Smooth muscle cell (in vitro differentiated cells): Measurements from ENCODE around the gene ADGRF3. TPM values are rescaled to one million over a fixed set of nuclear protein-coding genes. Genes with fewer than 3 reads are reported as not detected.

Experiments
- DNase-seq: peaks from one replicate; lab custom pipeline; 2025; ENCODE audit not compliant: unreplicated experiment; lab: John Stamatoyannopoulos, UW
- H2AFZ ChIP-seq: fragments of 200-600 bp; sonication (generic); 2 replicates; pipeline ENCODE4 v1.6.0; 2016; ENCODE audit warnings: antibody characterized with exemption, low read depth, mild to moderate bottlenecking
- H3F3A ChIP-seq: fragments of 200-600 bp; sonication (generic); 2 replicates; pipeline ENCODE4 v1.6.0; 2017; ENCODE audit warnings: antibody characterized with exemption, low read depth
- H3K27ac ChIP-seq: fragments of 200-600 bp; sonication (generic); 2 replicates; pipeline ENCODE4 v1.5.1; 2016; ENCODE audit warnings: low read depth, mild to moderate bottlenecking
- H3K27me3 ChIP-seq: fragments of 200-600 bp; sonication (generic); 2 replicates; pipeline ENCODE4 v1.6.1; 2016; ENCODE audit warnings: low read depth, mild to moderate bottlenecking
- H3K36me3 ChIP-seq: fragments of 200-600 bp; sonication (generic); 2 replicates; pipeline ENCODE4 v1.5.1; 2016; ENCODE audit warnings: low read depth
- H3K4me1 ChIP-seq: fragments of 200-600 bp; sonication (generic); 2 replicates; pipeline ENCODE4 v1.5.1; 2016; ENCODE audit warnings: low read depth
- H3K4me2 ChIP-seq: fragments of 200-600 bp; sonication (generic); 2 replicates; pipeline ENCODE4 v1.6.0; 2016; ENCODE audit warnings: mild to moderate bottlenecking
- H3K4me3 ChIP-seq: fragments of 200-600 bp; sonication (generic); 2 replicates; pipeline ENCODE4 v1.5.1; 2016; ENCODE audit warnings: mild to moderate bottlenecking
- H3K79me2 ChIP-seq: fragments of 200-600 bp; sonication (generic); 2 replicates; pipeline ENCODE4 v1.6.0; 2016; ENCODE audit warnings: low read depth, mild to moderate bottlenecking
- H3K9ac ChIP-seq: fragments of 200-600 bp; sonication (generic); 2 replicates; pipeline ENCODE4 v1.6.0; 2016; ENCODE audit warnings: low read depth
- H3K9me3 ChIP-seq: fragments of 200-600 bp; sonication (generic); replicated peaks from 2 replicates; pipeline ENCODE4 v1.5.1; 2016; ENCODE audit warnings: low read depth
- H4K20me1 ChIP-seq: fragments of 200-600 bp; sonication (generic); 2 replicates; pipeline ENCODE4 v1.6.0; 2016; ENCODE audit warnings: low read depth
- WGBS: methylation state at CpG from one replicate; pipeline ENCODE4 v1.1.7; 2016; ENCODE audit warnings: low lambda C conversion rate; 5-methylcytosine and 5-hydroxymethylcytosine counted together
- polyA plus RNA-seq: library from polyadenylated mRNA; unstranded; fragments of >200 nt; fragmentation: Nextera tagmentation; extraction: Ambion mirVana; gene quantifications from 2 replicates; pipeline ENCODE4 v1.2.1, GENCODE V29; 2016
- total RNA-seq: library from RNA; depleted of rRNA; stranded (reverse); fragments of >200 nt; gene quantifications from 2 replicates; pipeline ENCODE4 v1.2.3, GENCODE V29; 2014
- TF ChIP-seq, protein P1 (sequence below): fragments of 200-600 bp; sonication (generic); IDR thresholded peaks from 2 replicates; pipeline ENCODE4 v1.5.1; 2017; ENCODE audit warnings: borderline replicate concordance, mild to moderate bottlenecking, antibody characterized with exemption; ENCODE audit not compliant: insufficient read depth, poor library complexity, severe bottlenecking

The ADGRF3 gene
- total and polyA plus RNA-seq, 2 experiments from 2014 or later = 0.06 TPM; not detected in 1

- peak overlapping the region; percentile 57 for H2AFZ ChIP-seq
- TF ChIP-seq, protein P1, sequence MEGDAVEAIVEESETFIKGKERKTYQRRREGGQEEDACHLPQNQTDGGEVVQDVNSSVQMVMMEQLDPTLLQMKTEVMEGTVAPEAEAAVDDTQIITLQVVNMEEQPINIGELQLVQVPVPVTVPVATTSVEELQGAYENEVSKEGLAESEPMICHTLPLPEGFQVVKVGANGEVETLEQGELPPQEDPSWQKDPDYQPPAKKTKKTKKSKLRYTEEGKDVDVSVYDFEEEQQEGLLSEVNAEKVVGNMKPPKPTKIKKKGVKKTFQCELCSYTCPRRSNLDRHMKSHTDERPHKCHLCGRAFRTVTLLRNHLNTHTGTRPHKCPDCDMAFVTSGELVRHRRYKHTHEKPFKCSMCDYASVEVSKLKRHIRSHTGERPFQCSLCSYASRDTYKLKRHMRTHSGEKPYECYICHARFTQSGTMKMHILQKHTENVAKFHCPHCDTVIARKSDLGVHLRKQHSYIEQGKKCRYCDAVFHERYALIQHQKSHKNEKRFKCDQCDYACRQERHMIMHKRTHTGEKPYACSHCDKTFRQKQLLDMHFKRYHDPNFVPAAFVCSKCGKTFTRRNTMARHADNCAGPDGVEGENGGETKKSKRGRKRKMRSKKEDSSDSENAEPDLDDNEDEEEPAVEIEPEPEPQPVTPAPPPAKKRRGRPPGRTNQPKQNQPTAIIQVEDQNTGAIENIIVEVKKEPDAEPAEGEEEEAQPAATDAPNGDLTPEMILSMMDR = no peak
- peaks cover 3% of the 10 kb centered on the region for H3F3A ChIP-seq
- no peaks in the 10 kb centered on the region for H4K20me1 ChIP-seq
- H3K4me2 ChIP-seq = peak overlapping the region; percentile 98
- no peak for DNase-seq
- peak overlapping the region; percentile 67 for H3K4me3 ChIP-seq
- 7% methylated on average over 30 of the region's 30 CpGs for WGBS
- no peaks in the 10 kb centered on the region for H3K36me3 ChIP-seq
- no peaks in the 10 kb centered on the region for H3K79me2 ChIP-seq
- peaks cover 33% of the 10 kb centered on the region for H3K4me1 ChIP-seq
- H3K9ac ChIP-seq = peak overlapping the region; percentile 74
- H3K9me3 ChIP-seq = no peaks in the 10 kb centered on the region
- H3K27me3 ChIP-seq = no peaks in the 10 kb centered on the region
- peak overlapping the region; percentile 30 for H3K27ac ChIP-seq
These were observed 47.8 kb downstream of the ADGRF3 start for GRCh38 chr2:26298638-26299393.

GRCh38 chr2:26298286-26298637 is 48.3 kb downstream of the ADGRF3 start:
- H3K27ac ChIP-seq = no peak overlapping the region

GRCh38 chr2:26297061-26297460 is 49.5 kb downstream of the ADGRF3 start:
- no peak overlapping the region for H3K4me2 ChIP-seq
- H3K9me3 ChIP-seq = no peaks in the 10 kb centered on the region
- H3K9ac ChIP-seq = no peak overlapping the region
- peaks cover 33% of the 10 kb centered on the region for H3K4me1 ChIP-seq
- WGBS = 73% methylated on average over 3 of the region's 3 CpGs
- H2AFZ ChIP-seq = no peak overlapping the region
- no peaks in the 10 kb centered on the region for H3K36me3 ChIP-seq
- H3K4me3 ChIP-seq = no peak overlapping the region
- H3K79me2 ChIP-seq = no peaks in the 10 kb centered on the region
- TF ChIP-seq, protein P1 = no peak
- no peaks in the 10 kb centered on the region for H3K27me3 ChIP-seq
- DNase-seq = no peak
- H4K20me1 ChIP-seq = no peaks in the 10 kb centered on the region
- no peak overlapping the region for H3K27ac ChIP-seq
- H3F3A ChIP-seq = peaks cover 3% of the 10 kb centered on the region

More at GRCh38 chr2:26298286-26298637, 48.3 kb downstream of the ADGRF3 start:
- DNase-seq = no peak
- H3K27me3 ChIP-seq = no peaks in the 10 kb centered on the region
- H3K9ac ChIP-seq = no peak overlapping the region
- no peaks in the 10 kb centered on the region for H3K79me2 ChIP-seq
- no peaks in the 10 kb centered on the region for H3K9me3 ChIP-seq
- TF ChIP-seq, protein P1 = no peak
- peak overlapping the region; percentile 57 for H2AFZ ChIP-seq
- H4K20me1 ChIP-seq = no peaks in the 10 kb centered on the region
- no peaks in the 10 kb centered on the region for H3K36me3 ChIP-seq
- H3K4me3 ChIP-seq = peak overlapping the region; percentile 67
- H3K4me2 ChIP-seq = peak overlapping the region; percentile 98
- WGBS = 24% methylated on average over 17 of the region's 17 CpGs
- peaks cover 3% of the 10 kb centered on the region for H3F3A ChIP-seq
- H3K4me1 ChIP-seq = peaks cover 33% of the 10 kb centered on the region

GRCh38 chr2:26295511-26295910 is 51.1 kb downstream of the ADGRF3 start:
- no peak overlapping the region for H2AFZ ChIP-seq
- no peak overlapping the region for H3K27ac ChIP-seq
- no peaks in the 10 kb centered on the region for H4K20me1 ChIP-seq
- no peaks in the 10 kb centered on the region for H3K36me3 ChIP-seq
- H3K4me3 ChIP-seq = no peak overlapping the region
- no peak overlapping the region for H3K9ac ChIP-seq
- no peaks in the 10 kb centered on the region for H3K9me3 ChIP-seq
- TF ChIP-seq, protein P1 = no peak
- peaks cover 3% of the 10 kb centered on the region for H3F3A ChIP-seq
- no peak overlapping the region for H3K4me2 ChIP-seq
- DNase-seq = no peak
- 86% methylated on average over 1 of the region's 1 CpG for WGBS
- peaks cover 26% of the 10 kb centered on the region for H3K4me1 ChIP-seq
- H3K27me3 ChIP-seq = no peaks in the 10 kb centered on the region
- H3K79me2 ChIP-seq = no peaks in the 10 kb centered on the region
